Cerebellar nuclear complex (tissue), 1 donor: ENCODE results near the gene TNFRSF12A.

Experiments used
- DNase-seq, 2 experiments: peaks; one replicate each; lab custom pipeline; 2025; lab: John Stamatoyannopoulos, UW

The TNFRSF12A gene

DNA sequence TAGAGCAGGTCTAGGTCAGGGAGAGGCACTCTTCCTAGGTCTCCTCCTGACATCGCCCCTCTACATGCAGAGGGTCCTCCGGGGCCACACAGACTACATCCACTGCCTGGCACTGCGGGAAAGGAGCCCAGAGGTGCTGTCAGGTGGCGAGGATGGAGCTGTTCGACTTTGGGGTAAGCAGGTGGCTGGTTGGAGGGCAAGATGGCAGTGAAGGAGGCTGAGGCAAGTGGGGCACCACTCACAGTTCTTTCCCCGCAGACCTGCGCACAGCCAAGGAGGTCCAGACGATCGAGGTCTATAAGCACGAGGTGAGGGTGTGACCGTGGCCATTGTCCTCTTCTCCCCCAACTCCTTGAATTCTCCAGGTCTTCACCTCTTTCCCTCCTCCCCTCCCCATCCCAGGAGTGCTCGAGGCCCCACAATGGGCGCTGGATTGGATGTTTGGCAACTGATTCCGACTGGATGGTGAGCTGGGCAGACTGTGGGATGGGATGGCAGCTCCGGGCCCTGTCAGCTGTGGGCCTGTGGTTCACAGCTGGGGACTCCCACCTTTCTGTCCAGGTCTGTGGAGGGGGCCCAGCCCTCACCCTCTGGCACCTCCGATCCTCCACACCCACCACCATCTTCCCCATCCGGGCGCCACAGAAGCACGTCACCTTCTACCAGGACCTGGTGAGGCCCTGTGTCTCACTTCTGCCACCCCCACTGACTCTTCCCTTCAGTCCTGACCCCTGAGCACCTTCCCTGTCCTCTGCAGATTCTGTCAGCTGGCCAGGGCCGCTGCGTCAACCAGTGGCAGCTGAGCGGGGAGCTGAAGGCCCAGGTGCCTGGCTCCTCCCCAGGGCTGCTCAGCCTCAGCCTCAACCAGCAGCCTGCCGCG is 6.7 kb downstream of the TNFRSF12A start:
- no peak for DNase-seq

DNA sequence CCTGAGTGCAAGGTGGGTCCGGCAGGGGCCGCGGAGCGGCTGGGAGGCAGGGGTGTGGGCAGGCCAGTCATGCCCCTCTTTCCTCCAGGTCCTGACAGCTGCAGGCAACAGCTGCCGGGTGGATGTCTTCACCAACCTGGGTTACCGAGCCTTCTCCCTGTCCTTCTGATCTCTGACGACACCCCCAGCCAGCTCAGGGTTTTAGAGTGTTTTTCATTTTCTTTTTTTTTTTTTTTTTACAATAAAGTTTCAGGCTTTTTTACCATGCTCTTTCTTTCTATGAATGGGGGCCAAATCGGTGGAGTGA is 7.3 kb downstream of the TNFRSF12A start:
- no peak for DNase-seq

DNA sequence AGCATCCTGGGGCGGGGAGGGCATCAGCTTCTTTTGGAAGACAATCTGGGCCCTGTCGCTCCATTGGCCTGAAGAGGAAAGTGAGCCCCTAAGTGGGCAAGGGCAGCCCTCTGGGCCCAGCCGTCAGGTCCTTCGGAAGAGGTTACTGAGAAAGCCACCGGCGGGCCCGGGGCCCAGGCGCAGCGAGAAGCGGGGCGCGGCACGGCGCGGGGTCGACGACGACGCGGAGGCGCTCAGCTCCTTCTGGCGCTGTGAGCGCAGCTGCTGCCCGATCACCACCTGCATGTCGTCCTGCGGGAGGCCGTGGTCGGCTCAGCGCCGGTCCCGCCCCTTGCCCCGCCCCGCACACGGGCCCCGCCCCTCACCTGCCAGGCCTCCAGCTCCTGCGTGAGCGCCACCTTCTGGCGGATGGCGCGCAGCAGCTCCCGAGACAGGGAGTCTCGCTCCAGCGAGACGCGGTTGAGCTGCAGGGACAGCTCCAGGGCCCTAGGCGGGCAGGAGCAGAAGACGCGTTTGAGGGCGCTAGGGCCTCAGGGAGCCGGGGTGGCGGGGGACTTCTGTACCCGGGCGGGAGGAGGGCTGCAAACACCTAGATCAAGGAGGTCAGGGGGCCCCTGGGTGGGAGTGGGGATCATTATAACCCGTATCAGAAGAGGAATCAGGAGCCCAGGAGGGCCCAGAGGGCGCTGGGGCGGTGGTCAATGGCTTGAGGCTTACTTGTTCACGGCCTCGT is 8.0 kb downstream of the TNFRSF12A start:
- DNase-seq, result peak; percentile 16 to 51

DNA sequence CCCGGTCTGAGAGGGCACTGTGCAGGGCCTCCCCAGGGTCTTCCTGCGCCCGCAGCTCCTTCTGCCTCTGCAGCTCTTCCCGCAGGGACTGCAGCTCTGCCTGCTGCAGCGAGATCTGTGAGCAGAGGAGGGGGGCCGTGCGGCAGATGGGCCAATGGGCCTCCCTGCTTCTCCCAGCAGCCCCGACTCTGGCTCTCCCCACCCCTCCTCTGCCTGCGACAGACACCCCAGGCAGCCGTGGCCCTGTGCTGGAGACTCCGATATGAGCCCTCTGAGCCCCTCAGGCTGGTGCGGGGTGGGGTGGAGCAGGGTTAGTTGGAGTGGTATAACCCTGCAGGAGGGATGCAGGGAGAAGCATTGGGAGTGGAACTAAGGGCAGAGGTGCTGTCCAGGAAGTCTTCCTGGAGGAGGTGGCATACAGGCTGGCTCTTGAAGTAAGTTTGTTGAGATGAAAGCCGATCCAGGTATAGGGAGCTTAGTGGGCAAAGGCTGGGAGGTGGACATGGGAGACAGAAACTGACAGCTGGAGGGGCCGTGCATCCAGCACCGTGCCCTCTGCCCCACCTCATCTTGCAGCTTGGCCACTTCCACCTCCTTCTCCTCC is 8.7 kb downstream of the TNFRSF12A start:
- DNase-seq, result no peak

DNA sequence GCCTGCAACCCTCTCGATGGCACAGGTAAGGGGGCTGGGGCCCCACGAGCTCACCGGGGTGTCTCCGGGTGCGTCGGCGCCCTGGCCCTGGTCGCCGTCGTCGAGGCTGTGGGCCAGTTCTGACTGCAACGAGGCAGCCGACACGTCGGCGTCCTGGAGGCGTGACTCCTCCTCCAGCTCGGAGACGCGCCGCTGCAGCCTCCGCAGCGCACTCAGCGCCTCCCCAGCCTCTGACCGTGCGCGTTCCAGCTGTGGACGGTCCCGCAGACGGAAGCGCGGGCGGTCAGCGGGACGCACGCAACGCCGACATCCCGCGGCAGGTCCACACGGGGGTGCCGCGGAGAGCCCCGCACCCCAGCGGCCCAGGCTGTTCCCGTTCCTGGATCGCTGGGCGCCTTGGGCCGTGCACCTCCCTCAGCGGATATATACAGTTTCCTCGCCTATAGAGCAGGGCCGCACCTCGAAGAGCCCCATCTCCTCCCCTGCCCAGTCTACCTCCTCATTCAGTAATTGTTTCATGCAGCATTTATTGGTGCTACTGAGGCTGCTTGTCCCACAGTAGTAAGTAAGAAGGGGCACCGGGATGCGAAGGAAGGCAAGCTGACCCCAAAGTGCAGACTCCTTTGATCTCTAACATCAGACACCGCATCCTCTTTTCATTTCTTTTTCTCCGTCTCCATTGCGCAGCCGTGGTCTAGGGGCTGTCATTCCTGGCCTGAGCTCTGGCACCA is 9.5 kb downstream of the TNFRSF12A start:
- no peak for DNase-seq

DNA sequence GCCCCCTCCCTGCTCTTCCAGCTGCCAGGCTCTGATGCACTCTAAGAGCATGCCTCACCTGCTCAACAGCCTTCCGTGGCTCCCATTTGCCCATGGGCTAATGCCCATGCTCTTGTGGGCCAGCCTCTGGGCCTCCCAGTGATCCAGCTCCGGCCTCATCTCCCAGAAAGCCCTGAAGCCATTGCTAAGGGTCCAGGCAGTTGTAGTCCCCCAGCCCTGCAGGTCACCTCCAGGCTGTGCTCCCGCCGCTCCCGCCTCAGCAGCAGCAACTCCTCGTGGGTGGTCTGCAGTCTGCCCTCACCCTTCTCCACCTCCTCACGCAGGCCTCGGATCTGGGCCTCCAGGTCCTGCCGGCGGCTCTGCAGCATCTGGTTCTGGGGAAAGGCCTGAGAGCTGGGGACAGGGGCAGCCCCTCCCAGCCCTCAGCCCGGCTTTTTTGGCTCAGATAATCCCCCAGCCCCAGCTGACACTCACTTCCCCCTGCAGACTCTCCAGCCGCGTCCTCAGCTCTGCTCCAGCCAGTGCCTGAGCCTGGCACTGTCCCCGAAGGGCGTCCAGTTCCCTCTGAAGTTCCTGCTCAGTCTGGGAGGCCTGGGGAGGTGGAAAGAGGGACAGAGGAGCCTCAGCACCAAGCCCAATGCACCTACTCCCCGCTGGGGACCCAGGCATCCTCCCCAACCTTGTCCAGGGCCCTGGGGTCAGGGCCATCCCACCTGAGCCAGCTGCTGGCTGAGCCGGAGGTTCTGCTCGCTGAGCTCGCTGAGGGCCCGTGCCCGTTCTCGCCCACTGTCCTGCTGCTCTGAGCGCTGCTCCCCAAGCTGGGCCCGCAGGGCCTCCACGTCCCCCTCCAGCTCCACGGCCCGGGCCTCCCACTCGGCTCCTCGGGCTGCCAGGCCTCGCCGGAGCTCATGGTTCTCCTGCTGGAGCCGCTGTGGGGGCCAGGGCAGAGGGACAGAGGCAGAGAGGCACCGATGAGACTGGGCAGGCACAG is 10.3 kb downstream of the TNFRSF12A start:
- no peak for DNase-seq

DNA sequence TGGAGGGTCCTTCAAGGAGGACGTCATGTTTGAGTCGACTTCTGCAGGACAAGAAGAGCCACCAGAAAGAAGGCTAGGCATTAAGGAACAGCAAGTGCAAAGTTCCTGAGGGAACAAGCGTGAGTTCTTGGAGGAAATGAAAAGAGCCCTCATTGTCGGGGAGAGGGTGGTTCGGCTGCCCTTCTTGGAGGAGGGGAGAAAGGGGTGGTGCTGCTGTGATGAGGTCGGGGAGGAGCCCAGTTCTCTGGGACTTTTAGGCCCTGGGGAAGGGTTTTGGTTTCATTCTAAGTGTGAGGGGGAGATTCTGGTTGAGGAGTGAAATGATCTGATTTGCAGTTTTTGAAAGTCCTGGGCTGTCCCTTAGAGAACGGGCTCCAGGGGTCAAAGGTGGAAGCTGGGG is 12.5 kb downstream of the TNFRSF12A start:
- DNase-seq, result no peak

DNA sequence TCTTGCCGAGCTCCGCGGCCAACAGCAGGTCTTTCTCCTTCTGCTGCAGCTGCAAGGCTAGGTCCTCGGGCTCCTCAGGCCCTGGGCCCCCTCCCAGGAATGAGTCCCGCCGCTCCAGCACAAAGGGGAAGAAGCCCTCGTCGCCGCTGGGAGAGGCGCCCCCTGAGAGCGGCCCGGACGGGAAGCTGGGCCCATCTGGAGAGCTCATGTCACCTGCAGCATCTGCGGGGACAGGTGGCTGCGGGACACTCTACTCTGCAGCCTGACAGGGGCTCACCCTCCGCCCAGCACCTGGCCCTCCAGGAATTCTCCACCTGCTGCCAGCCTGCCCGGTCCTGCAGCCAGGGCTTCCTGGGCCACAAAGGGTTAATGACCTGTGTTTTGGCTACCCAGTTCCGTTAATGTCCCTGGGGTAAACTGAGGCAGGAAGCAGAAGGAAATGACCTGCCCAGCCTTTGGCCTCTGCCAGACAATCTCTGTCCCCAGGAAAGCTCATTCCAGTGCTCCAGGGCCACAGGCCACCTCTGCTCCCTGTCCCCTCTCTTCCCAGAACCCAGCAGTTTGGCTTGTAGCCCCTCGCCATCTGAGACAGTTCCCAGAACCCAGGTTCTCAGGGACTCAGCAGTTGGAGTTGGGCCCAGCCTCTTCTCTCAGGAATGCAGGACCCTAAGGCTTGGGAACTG is 15.3 kb downstream of the TNFRSF12A start:
- DNase-seq, result no peak

DNA sequence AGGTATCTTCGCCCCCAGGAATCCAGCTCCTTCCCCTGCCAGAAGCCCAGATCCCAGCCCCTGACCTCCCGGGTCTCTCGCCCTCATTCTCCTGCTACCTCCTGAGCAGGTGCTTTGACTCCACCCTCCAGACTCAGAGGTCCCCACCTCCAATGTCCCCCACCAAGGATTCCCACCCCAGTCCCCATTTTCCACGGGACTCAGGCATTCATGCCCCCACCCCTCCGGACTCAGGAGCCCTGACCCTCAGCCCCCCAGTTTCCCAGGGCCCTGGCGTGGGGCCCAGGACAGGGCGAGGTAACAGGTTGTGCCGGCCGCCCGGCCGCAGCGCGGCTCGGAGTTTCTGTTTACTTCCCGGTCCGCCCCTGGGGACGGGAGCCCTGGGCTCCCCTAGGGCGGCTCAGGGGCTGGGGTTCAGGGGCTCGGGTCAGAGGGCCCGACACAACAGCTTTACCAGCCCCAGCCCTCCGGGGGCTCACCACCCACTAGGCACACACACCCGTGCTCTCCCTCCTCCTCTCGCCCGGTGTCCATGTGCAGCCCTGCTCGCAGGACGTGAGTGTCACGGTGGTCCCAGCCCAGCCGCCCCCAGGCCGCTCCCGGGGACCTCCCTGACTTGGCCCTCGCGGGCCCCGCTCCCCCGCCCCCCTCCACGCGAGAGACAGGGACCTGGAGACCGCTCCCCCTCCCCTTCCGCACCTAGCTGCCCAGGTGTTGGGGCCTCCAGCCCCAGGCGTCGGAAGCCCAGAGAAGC is 16.0 kb downstream of the TNFRSF12A start:
- DNase-seq, result no peak

DNA sequence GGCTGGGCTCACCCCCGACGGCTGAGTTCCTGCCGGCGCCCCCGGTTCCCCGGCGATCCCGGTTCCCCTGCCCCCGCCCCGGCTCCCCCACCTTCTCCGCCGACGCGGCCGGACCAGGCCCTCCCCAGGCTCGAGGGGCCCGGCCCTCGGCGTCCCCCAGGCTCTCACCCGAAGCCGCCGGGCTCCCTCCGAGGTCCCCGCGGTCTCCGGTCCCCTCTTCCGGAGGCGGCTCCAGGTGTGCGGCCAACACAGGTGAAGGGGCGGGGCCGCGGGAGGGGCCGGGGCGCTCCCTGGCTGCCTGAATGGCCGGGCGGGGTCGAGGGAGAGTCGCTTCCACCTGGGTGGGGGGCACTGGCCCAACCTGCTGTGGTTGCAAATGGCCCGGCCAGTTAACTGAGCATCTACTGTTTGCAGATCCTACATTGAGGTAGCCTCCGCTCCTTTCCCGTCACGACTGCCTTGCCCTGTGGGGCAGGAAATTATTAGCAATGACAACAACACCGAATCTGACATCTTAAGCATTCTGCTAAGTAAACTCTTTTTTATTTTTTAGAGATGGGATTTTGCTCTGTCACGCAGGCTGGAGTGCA is 16.7 kb downstream of the TNFRSF12A start, which contains the start of gene BICDL2:
Gene BICDL2, minus strand, starts transcription at position 219 of the 590 bp plus-strand sequence. CDS start 1,448 bp downstream, outside the sequence.
- DNase-seq, result no peak

DNA sequence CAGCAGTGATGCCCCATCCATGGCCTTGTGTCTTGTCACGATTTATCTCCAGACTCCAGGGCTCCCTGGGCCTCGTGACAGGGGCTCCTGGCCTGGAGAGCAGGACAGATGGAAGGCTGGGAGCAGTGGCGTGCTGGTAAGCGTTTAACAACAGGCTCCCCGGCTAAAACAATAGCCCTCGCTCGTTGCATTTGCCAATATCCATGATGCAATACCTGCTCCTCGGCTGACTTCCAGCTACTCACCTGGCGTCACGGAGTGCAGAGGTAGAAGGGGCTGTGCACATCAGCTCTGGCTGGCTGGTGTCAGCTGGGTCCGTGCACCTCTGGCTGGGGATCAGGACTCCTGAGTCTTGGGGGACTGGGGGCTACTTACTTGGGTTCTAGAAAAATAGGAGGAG is 18.1 kb downstream of the TNFRSF12A start:
- DNase-seq, result no peak

DNA sequence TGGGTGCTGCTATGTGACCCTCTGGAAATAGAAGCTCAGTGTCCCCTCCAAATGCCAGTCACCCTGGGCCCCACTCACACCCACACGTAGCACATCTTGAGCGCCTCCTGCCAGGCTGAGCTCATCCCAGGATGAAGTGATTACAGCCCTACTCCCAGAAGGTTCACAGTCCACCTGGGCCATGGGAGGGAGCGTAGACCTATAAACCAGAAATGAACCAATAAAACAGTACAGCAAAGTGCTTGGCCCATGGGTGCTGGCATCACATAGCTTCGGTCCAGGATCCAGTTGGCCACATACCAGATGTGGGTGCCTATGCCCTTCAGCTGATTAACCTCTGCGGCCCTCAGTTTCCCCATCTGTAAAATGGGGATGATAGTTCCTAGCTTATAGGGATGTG is 18.7 kb downstream of the TNFRSF12A start:
- DNase-seq, result no peak

DNA sequence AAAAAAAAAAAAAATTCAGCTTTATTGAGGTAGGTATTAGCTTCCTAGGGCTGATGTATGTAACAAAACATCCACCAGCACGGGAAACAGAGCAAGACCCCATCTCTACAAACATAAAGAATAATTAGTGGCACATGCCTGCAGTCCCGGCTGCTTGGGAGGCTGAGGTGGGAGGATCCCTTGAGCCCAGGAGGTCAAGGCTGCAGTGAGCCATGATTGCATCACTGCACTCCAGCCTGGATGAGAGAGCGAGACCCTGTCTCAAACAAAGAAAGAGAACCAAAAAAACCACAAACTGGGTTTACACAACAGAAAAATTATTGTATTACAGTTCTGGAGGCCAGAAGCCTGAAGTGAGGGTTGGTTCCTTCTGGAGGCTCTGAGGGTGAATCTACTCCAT is 22.2 kb downstream of the TNFRSF12A start:
- no peak for DNase-seq

DNA sequence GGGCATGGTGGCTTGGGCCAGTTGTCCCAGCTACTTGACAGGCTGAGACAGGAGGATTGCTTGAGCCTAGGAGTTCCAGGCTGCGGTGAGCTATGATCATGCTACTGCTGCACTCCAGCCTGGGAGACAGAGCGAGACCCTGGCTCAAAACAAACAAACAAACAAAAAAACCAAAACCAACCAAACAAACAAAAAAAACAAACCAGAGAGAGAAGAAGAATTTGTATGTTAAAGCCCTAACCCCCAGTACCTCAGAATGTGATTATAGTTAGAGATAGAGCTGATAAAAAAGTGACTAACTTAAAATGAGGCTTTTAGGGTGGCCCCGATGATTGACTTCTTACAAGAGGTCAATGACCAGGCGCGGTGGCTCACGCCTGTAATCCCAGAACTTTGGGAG is 24.5 kb downstream of the TNFRSF12A start:
- DNase-seq, result no peak

DNA sequence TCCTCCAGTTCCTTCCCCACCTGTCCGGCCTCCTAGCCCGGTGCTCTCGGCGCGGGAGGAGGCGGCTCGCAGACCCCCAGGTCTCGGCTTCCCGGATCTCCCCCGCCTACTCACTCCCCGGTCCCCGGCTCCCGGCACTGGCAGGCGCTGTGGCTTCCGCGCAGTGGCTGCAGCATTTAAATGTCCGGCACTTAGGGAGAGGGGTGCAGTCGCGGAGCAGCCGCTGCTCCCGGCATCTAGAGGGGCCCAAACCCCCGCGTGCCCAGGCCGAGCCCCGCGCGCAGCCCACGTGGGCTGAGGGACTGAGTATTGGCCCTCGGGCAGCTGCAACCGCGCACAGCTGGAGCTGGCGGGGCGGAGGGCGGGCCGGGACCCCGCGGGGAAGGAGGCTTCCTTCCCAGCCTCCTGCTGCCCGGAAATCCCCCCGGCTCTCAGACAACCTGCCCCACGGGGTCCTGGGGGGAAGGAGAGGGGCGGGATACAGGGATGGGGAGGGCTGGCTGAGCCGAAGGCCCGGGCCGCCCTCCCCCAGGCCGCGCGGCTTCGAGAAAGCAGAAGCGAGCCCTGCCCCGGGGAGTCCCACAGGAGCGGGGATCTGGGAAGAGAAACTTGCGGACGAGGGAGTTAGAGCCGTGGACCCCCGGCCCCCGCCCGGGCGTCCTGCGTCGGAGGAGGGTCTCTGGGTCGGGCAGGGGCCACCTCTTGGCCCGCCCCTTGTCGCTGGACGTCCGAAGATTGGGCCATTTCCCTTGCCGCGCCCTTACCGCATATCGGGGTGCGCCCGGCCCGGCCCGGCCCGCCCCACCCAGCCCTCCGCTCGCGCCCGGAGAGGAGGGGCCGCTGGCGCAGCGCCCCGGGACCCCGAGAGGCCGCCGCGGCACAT is 25.8 kb downstream of the TNFRSF12A start, which contains the start of gene MMP25:
Gene MMP25, plus strand, starts transcription at position 804 of the 883 bp plus-strand sequence. CDS start 357 bp downstream, outside the sequence.
- no peak for DNase-seq

DNA sequence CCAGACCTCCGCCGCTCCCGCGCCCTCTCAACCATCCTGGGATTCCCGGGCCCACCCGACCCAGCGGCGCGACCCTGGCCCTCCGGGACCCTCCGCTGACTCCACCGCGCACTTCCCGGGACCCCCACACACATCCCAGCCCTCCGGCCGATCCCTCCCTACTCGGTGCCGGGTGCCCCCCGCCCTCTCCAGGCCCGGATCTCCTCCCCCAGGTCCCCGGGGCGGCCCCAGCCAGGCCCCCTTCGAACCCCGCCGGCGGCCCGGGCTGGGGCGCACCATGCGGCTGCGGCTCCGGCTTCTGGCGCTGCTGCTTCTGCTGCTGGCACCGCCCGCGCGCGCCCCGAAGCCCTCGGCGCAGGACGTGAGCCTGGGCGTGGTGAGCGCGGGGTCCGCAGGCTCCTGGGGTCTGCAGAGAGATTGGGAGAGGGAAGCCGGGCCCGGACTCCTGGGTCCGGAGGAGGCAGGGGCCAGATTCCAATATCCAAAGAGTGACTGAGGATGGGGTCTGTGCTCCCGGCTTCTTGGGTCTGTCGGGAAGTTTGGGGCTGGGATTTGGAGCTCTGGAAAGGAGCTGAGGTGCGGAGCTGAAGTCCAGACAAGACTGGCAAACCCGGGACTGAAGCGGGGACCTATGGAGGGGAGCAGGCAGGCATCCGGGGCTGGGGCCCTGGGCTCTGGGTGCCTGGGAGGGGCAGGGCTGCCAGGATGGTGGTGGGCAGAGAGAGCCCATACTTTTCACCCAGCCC is 26.6 kb downstream of the TNFRSF12A start:
- no peak for DNase-seq

DNA sequence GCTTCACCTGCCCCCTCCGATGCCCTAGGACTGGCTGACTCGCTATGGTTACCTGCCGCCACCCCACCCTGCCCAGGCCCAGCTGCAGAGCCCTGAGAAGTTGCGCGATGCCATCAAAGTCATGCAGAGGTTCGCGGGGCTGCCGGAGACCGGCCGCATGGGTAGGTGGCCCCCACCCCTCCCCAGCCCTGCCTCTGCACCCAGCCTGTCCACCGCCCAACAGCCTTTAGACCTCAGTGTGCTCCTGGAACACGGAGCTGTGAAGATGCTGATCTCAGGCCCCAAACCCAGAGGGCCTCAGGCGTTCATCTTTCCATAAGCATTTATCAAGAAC is 27.2 kb downstream of the TNFRSF12A start:
- DNase-seq, result no peak
